ENCODE data around the gene DPP10.
"Not testable (repeated sequence)": the region's sequence is repeated elsewhere in the genome, so short reads cannot be mapped to it uniquely, and the experiment has no call there.

Gene DPP10

GRCh38 chr2:114843963-114844362 is 401.5 kb downstream of the DPP10 start:
- no peak for DNase-seq

- no peak for DNase-seq
These were observed 414.8 kb downstream of the DPP10 start for GRCh38 chr2:114857196-114857595.

GRCh38 chr2:114859726-114860510 is 417.5 kb downstream of the DPP10 start:
- DNase-seq = no peak

GRCh38 chr2:114862243-114862642 is 419.8 kb downstream of the DPP10 start:
- no peak for DNase-seq

- no peak for DNase-seq
These were observed 422.5 kb downstream of the DPP10 start for GRCh38 chr2:114864901-114865300.

GRCh38 chr2:114880046-114880445 is 437.6 kb downstream of the DPP10 start:
- no peak for DNase-seq

GRCh38 chr2:114919985-114920384 is 477.5 kb downstream of the DPP10 start:
- no peak for DNase-seq

GRCh38 chr2:114922076-114922475 is 479.6 kb downstream of the DPP10 start:
- no peak for DNase-seq

- peak; percentile 59 for DNase-seq
These were observed 483.1 kb downstream of the DPP10 start for GRCh38 chr2:114925296-114926255.

- DNase-seq = no peak
These were observed 483.9 kb downstream of the DPP10 start for GRCh38 chr2:114926303-114926702.

GRCh38 chr2:114929225-114929624 is 486.8 kb downstream of the DPP10 start:
- DNase-seq = no peak

- DNase-seq = no peak
These were observed 491.3 kb downstream of the DPP10 start for GRCh38 chr2:114933671-114934241.

- DNase-seq = no peak
These were observed 492.6 kb downstream of the DPP10 start for GRCh38 chr2:114935031-114935430.

- no peak for DNase-seq
These were observed 495.0 kb downstream of the DPP10 start for GRCh38 chr2:114937366-114937930.

GRCh38 chr2:114940785-114941458 is 498.5 kb downstream of the DPP10 start:
- no peak for DNase-seq

- no peak for DNase-seq
These were observed 506.9 kb downstream of the DPP10 start for GRCh38 chr2:114949228-114949804.

GRCh38 chr2:114960389-114960788 is 517.9 kb downstream of the DPP10 start:
- no peak for DNase-seq

GRCh38 chr2:114962532-114962931 is 520.1 kb downstream of the DPP10 start:
- DNase-seq = no peak

- DNase-seq = no peak
These were observed 526.4 kb downstream of the DPP10 start for GRCh38 chr2:114968748-114969400.

- DNase-seq = not testable (repeated sequence)
These were observed 561.9 kb downstream of the DPP10 start for GRCh38 chr2:115004321-115004720.

- no peak for DNase-seq
These were observed 569.3 kb downstream of the DPP10 start for GRCh38 chr2:115011721-115012120.

- DNase-seq = not testable (repeated sequence)
These were observed 579.6 kb downstream of the DPP10 start for GRCh38 chr2:115022013-115022412.
